ENCODE data around the gene TBP.

Gene TBP

DNA sequence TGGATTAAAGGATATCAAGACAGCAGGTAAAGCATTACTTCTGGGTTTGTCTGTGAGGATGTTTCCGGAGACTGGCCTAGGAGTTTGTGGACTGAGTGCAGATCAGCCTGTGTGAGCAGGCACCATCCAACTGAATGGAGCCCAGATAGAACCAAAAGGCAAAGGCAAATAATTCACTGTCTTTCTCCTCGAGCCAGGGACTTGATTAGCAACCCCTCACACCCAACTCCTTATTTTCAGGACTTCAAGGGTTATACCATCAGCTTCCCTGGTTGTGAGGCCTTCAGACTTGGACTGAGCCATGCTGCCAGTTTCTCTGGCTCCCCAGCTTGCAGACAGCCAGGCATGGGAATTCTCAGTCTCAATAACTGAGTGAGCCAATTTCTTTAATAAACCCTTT is 20.4 kb upstream of the TBP start:
- DNase-seq (ENCODE audit: low read depth in 2 of 3, low spot score in 1 of 3) = no peak

DNA sequence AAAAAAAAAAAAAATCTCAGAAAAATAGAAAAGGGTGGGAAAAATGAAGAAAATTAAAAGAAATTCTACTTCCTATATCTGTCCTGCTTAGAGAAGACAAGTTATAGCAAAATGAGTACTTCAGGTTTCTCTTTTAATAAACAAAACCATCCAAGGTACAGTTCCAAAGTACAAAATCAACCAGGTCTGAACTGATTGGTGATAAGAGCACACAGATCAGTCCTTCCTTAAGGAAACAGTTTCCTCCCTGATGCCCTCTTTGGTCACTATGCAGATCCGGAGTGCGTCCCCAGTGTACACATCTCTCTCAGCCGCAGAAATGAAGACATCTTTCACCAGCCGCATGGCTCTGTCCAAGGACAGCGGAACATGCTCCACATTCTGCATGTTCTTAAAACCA is 19.2 kb upstream of the TBP start:
- DNase-seq (ENCODE audit: low read depth in 2 of 3, low spot score in 1 of 3) = no peak

DNA sequence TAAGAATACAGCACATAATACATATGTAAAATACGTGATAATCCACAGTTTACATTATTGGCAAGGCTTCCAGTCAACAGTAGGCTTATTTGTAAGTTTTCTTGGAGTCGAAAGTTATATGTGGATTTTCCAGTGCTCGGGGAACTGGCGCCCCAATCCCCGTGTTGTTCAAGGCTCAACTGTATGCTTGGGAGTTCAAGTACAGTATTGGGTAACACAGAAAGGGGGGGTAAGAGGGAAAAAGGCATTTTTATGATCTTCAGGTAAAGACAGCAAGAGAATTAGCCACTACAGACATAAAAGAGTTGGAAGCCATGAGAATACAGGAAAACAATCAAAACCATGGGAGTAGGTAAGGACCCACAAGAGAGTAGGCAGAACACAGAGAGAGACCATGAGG is 17.5 kb upstream of the TBP start:
- no peak for DNase-seq (ENCODE audit: low read depth in 2 of 3, low spot score in 1 of 3)

DNA sequence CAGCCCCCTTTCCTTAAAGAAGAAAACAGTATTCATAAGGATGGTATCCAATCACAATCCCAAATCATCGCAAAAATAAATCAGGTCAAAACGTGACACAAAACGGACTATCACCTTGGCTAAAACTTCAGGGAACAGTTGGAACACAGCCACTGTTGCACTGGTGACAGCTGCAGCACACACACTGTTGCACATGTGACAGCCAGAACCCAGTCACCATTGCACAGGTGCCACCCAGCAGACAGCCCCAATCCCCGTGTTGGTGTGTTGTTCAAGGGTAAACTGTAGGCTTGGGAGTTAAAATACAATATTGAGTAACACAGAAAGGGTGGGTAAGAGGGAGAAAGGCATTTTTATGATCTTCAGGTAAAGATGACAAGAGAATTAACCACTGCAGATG is 16.8 kb upstream of the TBP start:
- no peak for DNase-seq (ENCODE audit: low read depth in 2 of 3, low spot score in 1 of 3)

DNA sequence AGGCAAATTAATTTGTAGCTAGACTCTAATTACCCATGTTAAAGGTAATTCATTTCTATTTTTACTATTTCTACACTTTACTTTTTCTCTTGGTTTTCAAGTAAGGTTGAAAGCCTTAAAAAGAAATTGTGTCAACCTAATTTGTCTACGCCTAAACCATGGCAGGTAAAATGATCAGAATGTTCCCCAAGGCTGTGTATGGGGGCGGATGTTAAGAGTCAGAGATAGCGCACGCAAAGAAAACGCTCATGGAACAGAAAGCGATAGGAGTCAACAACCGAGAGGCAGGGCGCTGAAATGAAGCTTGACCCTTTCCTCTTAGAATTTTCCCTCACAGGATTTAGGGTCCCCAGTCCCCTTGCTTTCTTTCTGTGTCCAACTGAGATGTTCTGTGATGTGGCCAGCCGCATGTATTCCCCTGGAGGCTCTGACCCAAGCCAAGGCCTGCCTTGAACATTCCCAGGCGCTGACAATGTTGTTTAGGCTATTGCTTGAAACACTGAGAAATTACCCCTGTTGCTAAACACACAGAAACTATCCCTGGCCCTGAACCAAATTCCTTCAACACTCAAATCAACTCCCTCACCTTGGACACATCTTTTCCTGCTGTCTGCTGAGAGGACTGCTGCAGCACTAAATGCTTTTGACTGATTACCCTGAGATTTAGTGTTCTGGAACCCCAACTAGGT is 12.0 kb upstream of the TBP start:
- no peak for DNase-seq (ENCODE audit: low read depth in 2 of 3, low spot score in 1 of 3)

DNA sequence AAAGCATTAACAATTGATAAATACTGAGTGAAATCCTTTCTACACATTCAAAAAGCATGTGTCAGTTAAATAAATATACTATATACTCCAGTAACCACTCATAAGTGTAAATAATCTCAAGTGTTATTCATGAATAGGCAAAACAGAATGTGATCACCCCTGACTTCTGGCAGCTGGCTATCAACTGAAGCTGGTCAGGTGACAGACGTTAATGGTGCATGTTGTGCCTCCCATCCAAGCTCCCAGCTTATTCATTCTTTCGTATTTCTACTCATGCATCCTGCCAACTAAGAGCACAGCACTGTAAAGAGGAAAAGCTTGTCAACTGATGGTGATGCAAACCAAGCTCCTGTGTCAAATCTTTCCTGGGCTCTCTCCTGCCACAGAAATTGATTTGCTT is 8.8 kb upstream of the TBP start:
- DNase-seq (ENCODE audit: low read depth in 2 of 3, low spot score in 1 of 3) = no peak

DNA sequence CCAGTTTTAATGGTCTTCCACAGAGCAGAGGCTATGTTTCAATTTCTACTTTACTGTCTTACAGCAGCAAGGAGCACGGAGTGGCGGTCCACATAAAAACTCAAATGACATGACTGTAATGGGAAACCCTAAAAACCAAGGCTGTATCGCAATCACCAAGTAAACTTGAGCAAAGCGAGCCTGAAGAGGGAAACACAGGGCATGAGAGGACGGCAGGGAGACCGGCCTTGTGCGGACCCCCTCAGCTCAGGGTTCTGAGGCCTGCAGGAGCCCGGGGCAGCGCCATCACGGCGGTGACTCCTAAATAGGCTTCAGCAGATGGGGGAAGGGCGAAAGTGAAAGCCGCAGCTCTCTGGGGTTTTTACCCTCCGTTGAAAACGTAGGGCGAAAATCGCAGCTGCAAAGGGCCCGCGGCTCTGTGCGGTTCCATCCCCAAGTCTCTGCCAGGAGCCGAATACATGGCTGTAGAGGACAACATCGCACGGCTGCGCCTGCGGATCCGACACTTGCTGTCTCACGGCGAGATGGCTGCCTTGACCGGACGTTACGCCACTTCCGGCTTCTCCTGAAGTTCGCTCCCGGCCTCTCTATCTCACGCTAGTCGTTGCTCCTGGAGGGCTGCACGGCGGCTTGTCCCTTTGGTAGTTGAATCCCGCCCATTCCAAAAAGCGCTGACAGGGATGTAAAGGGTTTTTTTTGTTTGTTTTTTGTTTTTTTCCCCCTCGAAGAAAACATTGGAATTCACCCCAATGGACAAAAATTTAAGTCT is 1.2 kb upstream of the TBP start, which contains the start of gene PSMB1:
PSMB1 (minus strand) TSS at position 543 of the 769 bp plus-strand sequence; CDS start at position 478, 65 bp downstream.
- DNase-seq (ENCODE audit: low read depth in 2 of 3, low spot score in 1 of 3) = peak; percentile 63 to 81 (median 74)

DNA sequence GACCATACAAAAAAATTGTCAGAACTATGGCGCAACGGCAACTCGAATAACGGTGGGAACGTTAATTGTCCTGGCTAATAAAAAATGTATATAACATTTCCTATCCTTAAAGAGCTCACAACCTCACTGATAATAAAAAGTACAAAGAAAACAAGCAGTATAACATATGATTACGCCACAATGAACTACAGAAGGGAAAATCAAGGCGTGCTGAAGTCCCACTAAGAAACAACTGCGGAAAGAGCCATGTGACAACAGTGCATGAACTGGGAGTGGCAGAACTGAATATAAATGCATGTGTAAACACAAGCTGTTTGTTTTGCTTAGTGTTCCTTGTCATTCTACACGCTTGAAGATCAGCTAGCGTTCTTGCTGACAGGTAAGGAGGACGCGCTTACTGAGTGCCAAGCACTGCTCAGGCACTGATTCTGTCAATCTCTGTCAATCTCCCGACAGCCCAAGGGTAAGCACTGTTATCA is 596 bp upstream of the TBP start:
- no peak for DNase-seq (ENCODE audit: low read depth in 2 of 3, low spot score in 1 of 3)

DNA sequence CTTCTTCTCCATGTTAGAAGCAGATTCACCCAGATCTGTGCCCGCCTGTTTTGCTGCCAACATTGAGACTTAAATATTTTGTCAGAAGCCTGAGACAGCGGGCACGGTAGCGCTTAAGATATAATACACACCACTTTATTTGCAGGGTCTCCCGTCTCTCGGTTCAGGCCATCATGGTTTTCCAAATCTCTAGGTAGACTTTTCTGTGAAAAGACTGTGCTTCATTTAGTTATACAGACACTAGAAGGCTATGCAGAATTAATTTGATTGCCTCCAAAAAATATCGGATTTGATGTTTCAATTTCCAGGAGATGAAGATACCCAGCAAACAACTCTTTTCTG is 598 bp downstream of the TBP start:
- DNase-seq (ENCODE audit: low read depth in 2 of 3, low spot score in 1 of 3) = no peak

DNA sequence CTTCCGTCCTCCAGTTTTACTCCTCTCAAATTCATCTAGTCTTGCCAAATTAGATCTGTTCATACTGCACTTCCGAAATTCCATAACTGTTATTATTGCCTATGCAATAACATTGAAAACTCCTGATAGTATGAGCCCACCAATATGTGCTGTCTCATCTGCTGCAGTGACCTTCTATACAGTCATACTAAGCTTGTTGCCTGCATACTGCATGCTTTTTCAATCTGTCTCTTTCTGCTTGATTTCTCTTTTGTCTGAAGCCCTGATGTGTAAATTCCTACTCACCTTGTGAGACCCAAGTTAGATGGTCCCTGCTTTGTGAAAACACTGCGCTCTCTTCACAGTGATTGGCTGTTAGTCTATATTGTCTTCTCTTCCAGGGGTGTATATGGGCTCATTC is 1.1 kb downstream of the TBP start:
- DNase-seq (ENCODE audit: low read depth in 2 of 3, low spot score in 1 of 3) = no peak

DNA sequence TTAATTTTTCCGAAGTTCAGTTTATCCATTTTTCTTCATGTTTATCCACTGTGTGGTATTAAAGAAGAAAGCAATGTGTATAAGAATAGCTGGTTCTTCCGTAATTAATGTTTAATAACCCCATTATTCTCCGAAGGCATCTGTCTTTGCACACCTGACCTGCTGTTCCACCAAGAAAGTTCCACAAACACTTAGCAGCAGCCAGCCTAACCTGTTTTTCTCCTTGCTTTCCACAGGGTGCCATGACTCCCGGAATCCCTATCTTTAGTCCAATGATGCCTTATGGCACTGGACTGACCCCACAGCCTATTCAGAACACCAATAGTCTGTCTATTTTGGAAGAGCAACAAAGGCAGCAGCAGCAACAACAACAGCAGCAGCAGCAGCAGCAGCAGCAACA is 7.4 kb downstream of the TBP start:
- DNase-seq (ENCODE audit: low read depth in 2 of 3, low spot score in 1 of 3) = no peak

DNA sequence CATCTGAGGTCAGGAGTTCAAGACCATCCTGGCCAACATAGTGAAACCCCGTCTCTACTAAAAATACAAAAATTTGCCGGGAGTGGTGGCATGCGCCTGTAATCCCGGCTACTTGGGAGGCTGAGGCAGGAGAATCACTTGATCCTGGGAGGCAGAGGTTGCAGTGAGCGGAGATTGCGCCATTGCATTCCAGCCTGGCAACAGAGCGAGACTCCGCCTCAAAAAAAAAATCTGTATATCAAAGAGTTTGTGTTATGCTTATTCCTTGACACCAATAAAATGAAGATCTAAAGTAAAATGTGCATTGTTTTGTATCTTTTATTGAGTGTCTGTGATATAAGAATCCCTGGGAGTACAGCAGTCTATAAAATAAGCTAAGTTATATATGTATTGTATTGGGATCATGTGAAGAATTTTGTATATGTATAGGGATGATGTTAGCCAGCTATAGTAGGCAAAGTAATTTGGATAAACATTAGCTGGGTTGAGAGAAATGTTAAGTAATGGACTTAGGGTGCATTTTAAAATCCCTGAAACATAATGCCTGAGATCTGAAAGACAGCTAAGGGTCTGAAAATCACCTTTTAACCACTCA is 10.9 kb downstream of the TBP start:
- DNase-seq (ENCODE audit: low read depth in 2 of 3, low spot score in 1 of 3) = no peak

DNA sequence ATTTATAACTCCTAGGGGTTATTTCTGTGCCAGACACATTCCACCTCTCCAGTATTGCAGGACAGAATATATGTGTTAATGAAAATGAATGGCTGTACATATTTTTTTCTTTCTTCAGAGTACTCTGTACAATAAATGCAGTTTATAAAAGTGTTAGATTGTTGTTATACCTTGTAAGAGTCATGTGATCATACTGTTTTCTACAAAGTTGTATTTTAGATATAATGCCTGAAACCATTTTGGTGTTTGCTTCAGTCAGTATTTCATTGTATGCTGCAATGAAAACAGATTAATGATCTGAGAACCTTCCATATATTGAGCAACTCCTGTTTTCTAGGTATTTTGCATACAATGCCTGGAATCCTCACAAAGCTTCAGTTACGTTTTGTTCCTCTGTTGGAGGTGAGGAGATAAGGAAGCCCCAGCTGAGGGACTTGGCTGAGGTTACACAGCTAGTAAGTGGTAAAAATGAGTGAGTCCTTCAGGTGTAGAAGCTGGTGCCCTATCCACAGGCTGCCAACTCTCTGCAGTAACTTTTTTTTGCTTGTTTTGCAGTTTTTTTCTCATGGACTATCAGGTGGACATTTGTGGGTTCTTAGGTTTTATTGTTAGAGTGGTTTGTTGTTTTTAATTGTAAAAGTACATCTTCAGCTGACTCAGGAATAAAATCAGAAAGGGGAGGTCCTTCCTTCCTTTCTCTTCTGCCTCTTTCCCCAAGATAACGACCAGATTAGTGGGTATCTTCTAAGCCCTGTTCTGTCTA is 18.7 kb downstream of the TBP start:
- DNase-seq (ENCODE audit: low read depth in 2 of 3, low spot score in 1 of 3) = no peak

DNA sequence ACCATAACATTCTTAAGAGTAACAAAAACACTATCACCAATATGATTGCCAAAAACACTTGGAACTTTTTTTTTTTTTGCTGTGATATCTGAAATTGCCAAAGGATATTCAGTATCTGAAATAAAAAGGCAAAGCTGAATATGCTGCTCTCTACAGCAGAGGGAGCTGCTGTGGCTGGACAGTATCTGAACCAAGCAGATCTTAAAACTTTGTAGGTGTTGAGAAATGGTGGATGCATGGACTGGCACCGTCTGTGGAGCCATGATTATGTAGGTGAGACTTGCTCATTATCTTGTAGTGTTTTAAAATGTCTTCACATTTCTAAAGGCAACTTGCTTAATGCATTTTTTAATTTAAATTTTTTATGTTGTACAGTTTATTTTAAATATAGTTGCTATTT is 21.1 kb downstream of the TBP start:
- DNase-seq (ENCODE audit: low read depth in 2 of 3, low spot score in 1 of 3) = no peak

DNA sequence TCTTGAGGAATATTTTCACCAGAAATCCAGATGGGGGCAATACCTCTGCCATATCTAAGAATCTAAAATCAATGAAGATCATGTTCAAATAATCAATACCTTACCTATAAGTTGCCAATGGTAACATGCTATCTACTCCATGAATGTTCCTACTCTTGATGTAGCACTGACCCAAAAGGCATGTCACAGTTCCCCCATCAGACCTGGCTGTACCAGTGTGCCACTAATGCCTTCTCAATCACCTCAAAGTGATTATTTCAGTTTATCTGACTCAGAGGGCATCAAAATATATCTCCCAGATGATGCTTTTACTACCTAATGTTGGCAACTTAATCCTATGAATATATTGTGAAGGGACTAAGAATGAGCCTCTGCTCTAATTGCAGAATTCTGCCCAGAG is 24.7 kb downstream of the TBP start:
- no peak for DNase-seq (ENCODE audit: low read depth in 2 of 3, low spot score in 1 of 3)

DNA sequence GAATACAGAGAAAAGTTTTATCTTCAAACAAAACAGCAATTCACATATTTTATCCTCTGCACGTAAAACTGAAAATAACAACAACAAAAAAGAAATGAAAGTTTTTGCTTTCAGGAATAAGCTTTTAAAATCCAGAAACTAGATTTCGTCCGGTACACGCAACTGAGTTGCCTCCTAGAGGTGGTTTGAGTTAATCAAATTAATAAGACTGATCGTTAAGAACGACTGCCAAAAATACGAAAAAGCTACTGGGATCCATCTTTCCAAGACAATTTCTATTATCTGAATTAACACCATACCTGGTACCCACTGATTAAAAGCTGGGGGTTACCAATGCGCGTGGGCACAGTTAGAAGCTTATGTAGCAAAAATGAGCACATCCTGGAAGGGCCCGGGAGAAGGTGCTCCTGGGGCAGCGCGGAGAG is 29.6 kb downstream of the TBP start:
- no peak for DNase-seq (ENCODE audit: low read depth in 2 of 3, low spot score in 1 of 3)

DNA sequence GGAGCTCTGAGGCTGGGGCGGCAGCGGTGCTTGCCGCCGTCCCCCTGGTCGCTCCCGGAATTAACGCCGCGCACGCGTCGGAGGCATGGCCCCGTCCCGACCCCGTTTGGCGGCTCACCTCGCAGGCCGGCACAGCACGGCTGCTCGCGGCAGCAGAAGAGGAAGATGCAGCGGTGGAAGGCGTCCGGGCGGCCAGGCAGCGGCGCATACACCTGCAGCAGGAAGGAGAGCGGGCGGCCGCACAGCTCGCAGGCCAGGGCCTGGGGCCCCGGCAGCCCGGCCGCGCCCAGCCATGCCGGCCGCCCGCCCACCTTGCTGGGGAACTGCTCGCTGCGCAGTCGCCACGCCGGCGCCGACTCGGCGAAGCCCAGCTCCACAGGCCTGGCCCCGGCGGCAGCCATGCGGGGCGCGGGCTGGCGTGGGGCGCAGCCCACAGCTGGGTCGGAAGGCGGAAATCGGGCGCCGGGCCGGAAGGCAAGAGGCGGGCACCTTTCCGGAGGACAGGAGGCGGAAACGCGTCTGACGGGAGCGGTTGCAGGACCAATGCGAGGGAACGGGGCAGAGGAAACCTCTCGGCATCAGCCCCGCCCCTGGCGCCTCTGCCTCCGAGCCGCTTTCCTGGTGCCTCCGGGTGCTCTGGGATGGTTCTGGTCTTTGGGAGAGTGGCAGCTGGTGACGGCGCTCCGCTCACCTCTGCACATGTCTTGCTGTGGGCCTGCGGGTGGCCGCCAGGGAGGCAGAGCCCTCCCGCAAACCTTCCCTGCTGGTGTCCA is 30.2 kb downstream of the TBP start, which contains the start of gene PDCD2:
PDCD2 (minus strand) TSS at position 457 of the 773 bp plus-strand sequence; CDS start at position 401, 56 bp downstream.
- DNase-seq (ENCODE audit: low read depth in 2 of 3, low spot score in 1 of 3) = peak; percentile 80 to 90 (median 89)

DNA sequence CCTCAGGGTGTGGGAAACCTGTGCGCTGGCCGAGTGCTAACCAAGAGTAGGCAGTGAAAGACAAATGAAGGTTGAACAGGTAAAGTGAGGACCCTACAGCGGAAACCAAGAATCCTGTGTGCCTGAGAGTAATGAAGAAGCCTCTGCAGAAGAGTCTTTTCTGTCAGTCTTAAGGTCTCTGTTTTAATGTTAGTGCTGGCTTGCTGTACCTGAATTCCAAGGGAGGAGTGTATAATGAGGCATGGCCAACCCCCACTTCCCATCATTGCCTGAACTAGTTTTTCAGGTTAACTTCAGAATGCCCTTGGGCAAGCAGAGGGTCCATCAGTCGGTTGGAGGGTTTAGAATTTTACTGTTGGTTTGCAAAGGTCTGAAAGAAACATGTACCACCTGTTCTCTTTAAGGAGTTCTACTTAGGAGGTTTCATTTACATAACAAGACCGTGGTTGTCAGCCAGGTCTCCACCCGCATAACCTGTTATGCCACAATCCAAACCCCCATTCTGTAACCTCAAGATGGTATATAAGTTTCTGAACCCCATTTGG is 30.9 kb downstream of the TBP start:
- no peak for DNase-seq (ENCODE audit: low read depth in 2 of 3, low spot score in 1 of 3)

DNA sequence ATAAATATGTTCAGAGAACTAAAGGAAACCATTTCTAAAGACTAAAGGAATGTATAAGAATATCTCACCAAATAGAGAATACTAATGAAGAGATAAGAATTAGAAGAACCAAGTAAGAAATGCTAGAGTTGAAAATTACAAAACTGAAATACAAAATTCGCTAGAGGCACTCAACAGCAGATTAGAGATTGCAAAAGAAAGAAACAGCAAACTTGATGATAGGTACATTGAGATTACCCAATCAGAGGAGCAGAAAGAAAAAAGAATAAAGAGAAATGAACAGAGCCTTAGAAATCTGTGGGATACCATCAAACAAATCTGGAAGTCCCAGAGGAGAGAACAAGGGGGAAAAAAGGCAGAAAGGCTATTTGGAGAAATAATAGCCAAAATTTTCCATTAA is 36.6 kb downstream of the TBP start:
- DNase-seq (ENCODE audit: low read depth in 2 of 3, low spot score in 1 of 3) = no peak

DNA sequence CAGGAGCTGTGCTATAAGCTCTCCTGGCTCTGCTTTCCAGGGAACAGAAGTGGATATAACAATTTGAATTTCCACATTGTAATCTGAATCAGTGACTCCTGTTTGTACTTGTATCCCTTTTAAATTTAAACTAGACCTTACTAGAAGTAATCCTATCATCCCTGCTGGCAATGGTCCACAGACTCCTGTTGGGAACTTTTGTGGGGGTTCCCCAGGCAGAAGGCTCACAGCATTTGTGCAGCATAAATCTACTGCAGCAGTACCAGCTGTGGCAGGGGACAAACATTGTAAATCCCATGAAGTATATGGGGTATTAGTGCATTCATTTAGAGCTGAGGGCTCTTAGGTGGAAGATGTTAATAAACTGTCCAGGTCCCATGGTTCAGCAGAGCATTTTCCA is 42.3 kb downstream of the TBP start:
- DNase-seq (ENCODE audit: low read depth in 2 of 3, low spot score in 1 of 3) = no peak

Measured in stimulated activated CD4-positive, alpha-beta T cell treated with anti-CD3 and anti-CD28 coated beads, Interleukin-12 subunit alpha, Interleukin-12 subunit beta, amount 100 ng/mL, for 48 hours (primary cell).